ENCODE results near the gene IGSF23.
"Not testable (repeated sequence)": the region's sequence is repeated elsewhere in the genome, so short reads cannot be mapped to it uniquely, and the experiment has no call there.

Gene IGSF23

GRCh38 chr19:44588771-44589112 is 24.6 kb upstream of the IGSF23 start:
- DNase-seq = no peak

- no peak for DNase-seq
Observed at GRCh38 chr19:44590245-44591059, 22.9 kb upstream of the IGSF23 start.

DNA sequence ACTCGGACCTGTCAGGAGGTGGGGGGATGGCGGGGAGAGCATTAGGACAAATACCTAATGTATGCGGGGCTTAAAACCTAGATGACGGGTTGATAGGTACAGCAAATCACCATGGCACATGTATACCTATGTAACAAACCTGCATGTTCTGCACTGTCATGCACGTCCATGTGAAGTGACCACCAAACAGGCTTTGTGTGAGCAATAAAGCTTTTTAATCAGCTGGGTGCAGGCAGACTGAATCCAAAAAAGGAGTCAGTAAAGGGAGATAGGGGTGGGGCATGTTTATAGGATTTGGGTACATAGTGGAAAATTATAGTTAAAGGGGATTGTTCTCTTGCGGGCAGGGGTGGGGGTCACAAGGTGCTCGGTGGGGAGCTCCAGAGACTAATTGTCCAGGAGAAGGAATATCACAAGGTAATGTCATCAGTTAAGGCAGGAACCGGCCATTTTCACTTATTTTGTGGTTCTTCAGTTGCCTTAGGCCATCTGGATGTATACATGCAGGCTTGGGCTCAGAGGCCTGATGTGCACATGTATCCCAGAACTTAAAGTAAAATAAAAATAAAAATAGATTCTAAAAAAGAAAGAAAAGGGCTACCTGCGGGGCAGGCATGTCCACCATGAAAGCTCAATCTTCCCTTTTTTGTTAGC is 21.9 kb upstream of the IGSF23 start:
- not testable (repeated sequence) for DNase-seq

DNA sequence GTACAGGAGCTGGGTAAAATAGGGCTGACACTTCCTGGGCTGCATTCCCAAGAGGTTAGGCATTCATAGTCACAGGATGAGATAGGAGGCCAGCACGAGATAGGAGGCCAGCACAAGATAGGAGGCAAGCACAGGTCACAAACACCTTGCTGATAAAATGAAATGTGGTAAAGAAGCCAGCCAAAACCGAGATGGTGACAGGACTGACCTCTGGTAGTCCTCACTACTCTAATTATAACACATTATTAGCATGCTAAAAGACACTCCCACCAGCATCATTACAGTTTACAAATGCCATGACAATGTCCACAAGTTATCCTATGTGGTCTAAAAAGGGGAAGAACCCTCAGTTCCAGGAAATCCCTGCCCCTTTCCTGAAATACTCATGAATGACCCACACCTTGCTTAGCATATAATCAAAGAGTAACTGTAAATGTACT is 20.9 kb upstream of the IGSF23 start:
- no peak for DNase-seq

DNA sequence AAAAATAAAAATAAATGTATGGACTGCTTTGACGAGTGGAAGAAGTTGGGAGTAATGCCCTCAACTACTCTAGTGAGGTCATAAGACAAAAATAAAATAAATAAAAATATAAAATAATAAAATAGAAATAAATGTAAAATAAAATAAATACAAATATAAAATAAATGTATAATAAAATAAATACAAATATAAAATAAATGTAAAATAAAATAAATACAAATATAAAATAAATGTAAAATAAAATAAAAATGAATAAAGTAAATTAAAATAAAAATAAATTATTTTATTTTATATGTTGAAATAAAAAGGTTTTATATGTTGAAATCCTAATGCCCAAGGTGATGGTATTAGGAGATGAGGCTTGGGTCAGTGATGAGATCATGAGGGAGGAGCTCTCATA is 20.1 kb upstream of the IGSF23 start:
- DNase-seq = no peak

- not testable (repeated sequence) for DNase-seq
Observed at GRCh38 chr19:44593866-44594266, 19.5 kb upstream of the IGSF23 start.

GRCh38 chr19:44596428-44597130 is 16.8 kb upstream of the IGSF23 start:
- no peak for DNase-seq

DNA sequence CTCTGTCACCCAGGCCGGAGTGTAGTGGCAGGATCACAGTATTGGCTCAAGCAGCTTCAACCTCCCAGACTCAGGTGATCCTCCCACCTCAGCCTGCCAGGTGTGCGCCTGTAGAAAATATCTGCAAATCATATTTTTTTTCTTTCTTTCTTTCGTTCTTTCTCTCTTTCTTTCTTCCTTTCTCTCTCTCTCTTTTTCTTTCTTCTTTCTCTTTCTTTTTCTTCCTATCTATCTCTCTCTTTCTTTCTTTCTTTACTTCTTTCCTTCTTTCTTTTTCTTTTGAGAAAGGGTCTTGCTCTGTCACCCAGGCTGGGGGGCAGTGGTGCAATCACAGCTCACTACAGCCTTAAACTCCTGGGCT is 16.3 kb upstream of the IGSF23 start:
- DNase-seq = no peak

GRCh38 chr19:44598355-44598754 is 15.0 kb upstream of the IGSF23 start:
- DNase-seq = no peak

DNA sequence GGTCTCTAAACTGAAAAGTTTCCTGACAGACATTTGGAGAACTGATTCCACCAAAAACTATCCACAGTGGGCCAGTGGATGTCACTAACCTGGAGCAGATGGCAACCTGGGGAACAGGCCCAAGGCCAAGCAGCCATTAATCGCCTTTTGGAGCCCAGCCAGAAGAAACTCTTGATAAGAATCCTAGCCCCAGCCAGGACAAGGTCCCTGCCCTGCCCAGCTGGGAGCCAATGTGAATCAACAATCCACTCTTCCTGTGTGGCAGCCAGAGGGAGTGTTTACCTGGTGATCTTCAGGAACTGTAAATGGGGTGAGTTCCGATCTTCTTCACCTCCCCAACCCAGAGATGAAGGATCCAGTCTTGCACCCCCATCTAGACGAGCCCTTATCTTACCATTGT is 14.5 kb upstream of the IGSF23 start:
- no peak for DNase-seq

DNA sequence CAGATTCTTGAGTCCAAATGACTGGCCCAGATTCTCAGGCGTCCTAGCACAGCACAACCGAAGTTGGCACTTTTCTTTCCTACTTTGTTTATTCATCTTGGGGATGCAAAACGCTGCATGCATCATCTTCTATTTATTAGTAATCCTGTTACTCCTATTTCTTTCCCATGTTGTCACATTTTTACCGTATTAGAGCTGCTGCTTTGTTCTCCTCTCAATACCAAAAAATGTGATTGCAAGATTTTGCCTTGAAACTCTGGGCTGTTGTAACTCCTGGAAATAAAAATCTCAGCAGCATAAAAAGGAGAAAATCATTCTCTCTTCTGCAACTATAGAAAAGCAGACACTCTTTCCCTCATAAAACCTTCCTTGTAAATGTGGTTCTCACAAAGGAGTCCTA is 12.9 kb upstream of the IGSF23 start:
- no peak for DNase-seq

- no peak for DNase-seq
Observed at GRCh38 chr19:44602081-44602480, 11.3 kb upstream of the IGSF23 start.

DNA sequence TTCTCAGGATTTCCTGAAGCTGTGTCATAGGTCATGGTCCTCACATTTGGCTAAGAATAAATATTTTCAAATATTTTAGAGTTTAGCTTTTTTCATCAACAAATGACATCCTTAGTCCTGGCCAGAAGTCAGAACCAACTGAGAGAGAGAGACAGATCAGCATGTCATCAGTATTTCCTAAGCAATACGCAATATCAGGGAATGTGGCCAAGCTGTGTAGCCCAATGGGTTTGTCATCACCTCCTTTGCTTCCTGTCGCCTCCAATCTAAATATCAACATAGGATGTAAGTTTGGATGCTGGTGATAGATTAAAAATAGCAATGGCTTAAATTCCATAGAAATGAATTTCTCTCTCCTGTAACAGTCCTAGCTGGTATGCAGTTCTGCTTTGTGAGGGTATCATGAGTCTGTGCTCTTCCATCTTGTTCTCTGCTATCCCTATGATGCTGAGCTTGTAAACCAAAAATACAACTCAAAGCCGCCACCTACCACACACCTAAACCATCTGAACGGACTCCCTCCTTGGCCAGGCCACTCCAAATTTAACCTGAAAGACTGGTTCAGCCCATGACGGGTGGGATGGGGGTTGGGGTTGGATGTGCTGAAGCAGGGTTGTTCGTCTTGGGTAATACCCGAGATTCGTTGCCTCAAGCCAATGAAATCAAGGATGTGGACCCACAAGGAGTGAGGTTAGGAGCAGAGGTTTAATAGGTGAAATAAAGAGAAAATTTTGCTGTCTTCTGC is 10.0 kb upstream of the IGSF23 start:
- no peak for DNase-seq

DNA sequence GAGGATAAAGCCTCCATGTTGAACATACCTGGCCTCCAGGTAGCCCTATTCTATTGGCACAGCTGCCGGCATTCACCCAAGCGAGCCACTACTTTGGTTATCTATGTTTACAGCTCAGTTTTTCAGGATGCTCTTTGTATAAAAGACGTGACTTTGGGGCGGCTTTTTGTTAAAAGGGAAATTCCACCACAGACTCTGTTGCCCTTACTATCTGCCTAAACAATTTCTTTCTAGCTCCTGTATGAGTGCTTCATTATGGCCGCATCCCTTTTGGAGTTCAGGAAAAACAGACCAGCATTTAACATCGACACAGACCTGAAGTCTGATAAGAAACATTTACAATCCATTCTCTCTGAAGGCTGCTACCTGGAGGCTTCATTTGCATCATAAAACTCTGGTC is 9.1 kb upstream of the IGSF23 start:
- DNase-seq = no peak

- DNase-seq = no peak
Observed at GRCh38 chr19:44605547-44605946, 7.8 kb upstream of the IGSF23 start.

DNA sequence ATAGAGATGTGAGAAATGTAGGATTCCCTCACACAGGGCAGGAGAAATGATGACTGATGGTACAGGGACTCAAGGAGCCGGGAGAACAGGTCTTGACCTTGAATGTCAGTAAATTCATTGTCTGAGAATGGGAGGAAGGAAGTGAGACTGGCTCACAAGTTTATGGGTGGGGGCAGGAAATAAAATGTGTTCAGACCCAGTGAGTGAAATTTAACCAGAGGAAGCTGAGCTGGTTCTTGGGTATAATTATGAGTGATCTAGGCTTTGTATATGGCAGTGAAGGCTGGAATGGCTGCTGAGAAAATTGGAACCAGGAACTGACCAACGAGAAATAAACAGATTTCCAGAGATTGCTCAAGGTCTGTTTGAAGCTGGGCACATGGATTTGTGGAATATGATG is 6.3 kb upstream of the IGSF23 start:
- DNase-seq = no peak

DNA sequence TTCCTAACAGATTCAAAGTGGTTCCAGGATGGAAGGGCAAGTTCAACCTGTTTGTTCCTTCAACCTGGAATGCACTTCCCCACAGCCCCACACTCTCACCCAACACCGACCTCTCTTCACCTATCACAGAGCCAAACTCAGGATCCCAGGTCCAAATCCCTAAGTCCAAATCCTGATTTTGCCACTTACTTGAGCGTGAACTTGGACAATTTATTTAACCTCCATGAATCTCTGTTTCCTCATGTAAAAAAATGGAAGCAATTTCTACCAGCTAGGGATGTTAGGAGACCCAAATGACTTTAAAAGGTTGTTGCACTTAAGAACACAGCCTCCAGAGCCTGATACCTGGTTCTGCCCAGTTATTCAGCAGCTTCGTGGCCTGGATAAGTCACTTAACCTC is 5.4 kb upstream of the IGSF23 start:
- DNase-seq = no peak

DNA sequence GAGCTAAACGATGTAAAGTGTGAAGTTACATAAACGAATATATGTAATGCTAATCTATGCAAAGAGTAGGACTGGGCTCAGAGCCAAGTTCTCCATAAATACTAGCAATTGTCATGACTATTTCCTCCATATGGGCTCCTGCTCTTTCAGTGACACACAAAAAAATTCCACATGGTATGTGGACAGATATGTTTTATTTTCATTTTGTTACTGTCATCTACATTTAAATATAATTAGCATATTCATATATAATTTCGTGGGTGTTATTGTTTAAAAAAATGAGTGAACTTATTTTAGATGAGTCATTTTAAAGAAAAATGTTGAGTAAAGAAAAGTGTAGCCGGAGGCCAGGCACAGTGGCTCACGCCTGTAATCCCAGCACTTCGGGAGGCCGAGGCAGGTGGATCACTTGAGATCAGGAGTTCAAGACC is 5.0 kb upstream of the IGSF23 start:
- DNase-seq = no peak

DNA sequence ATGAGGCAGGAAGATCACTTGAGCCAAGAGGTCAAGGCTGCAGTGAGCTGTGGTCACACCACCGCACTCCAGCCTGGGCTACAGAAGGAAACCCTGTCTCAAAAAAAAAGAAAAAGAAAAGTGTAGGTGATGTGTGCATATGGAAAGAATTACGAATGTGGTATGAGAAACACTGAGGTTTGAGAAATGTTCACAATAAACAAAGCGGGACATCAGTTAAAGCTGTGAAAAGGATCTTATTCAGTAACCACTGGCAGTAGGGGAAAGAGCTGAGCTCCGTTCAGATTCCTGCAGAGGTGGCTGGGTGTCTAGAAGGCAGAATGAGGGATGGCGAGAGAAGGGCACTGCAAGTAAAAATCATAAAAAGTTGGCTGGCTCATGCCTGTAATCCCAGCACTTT is 4.1 kb upstream of the IGSF23 start:
- DNase-seq = no peak

- DNase-seq = not testable (repeated sequence)
Observed at GRCh38 chr19:44610497-44610896, 2.9 kb upstream of the IGSF23 start.

DNA sequence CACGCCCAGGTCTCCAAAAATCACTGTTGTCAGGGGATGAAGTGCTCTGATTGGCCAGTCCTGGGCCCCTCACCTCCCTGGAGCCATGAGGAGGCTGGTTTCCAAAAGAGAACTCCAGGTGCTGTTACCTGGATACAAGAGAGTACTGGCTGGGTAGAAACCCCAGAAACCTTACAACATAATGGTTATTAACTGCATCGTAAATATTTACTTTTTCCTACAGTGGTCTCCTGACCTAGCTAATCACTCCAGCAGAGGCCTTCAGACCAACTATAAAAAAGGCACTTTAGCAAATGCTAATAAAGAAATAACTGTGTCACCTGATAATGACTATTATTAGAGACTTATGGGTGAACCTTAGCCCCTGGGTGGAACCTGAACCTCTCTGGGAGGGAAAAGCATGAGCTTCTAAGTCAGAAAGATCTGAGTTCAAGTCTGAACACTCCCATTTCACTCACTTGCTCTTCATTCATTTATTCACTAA is 1.5 kb upstream of the IGSF23 start:
- no peak for DNase-seq

DNA sequence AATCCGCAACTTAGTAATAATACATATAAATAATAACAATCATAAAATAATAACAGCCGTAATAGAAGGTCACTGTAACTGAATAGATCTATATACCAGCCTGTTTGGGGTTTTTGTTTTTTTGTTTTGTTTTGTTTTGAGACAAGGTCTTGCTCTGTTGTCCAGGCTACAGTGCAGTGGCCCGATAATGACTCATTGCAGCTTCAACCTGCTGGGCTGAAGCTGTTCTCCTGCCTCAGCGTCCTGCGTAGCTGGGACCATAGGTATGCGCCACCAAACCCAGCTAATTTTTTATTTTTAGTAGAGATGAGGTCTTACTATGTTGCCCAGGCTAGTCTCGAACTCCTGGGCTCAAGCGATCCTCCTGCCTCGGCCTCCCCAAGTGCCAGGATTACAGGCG is 950 bp downstream of the IGSF23 start:
- DNase-seq = no peak

DNA sequence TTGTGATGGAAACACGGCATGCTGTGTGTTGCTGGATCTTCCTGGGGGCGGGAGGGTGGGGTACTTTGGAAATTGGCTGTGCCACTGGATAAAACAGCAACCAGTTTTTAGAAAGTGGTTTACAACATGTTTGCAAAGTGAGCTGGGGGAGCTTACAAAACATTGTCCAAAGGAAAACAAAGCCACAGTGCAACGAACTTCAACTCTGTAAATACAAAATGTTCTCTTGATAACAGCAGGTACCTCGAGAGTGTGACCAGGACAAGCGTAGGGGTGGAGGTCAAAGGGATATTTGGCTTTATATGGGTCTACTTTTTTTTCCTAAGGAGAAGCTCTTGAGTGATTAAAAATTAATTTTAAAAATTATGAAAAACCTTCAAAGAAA is 2.5 kb downstream of the IGSF23 start:
- no peak for DNase-seq
